Occipital lobe (tissue), 2 donors: ENCODE data around the gene OR8B3. TPM values are rescaled to one million over a fixed set of nuclear protein-coding genes. Genes with fewer than 3 reads are reported as not detected.
A peak's percentile ranks its signal among the peaks of the same experiment; 100 is the strongest.
"Not testable (repeated sequence)": the region's sequence is repeated elsewhere in the genome, so short reads cannot be mapped to it uniquely, and the experiment has no call there.

Source experiments
- DNase-seq: peaks from one replicate; lab custom pipeline; 2025; lab: John Stamatoyannopoulos, UW
- total RNA-seq: library from RNA; depleted of rRNA; stranded (reverse); fragments of >200 nt; gene quantifications from one replicate; pipeline ENCODE4 v1.2.3, GENCODE V29; 2014

OR8B3 gene
- not detected for total RNA-seq

GRCh38 chr11:124398924-124399323 is at the start of gene OR8B3:
TSS of gene OR8B3 (minus strand) at chr11:124399024. CDS start at chr11:124397351, 1,673 bp downstream.
- DNase-seq = no peak

GRCh38 chr11:124446916-124447315 is 48.1 kb upstream of the OR8B3 start:
- no peak for DNase-seq

- DNase-seq = no peak
These were observed 46.9 kb upstream of the OR8B3 start, which contains the start of gene OR8B8 for GRCh38 chr11:124445646-124446150. TSS of gene OR8B8 (minus strand) at chr11:124445696. CDS start at chr11:124441085, 4,611 bp downstream.

GRCh38 chr11:124442847-124443246 is 44.0 kb upstream of the OR8B3 start:
- DNase-seq = no peak

- no peak for DNase-seq
These were observed 43.6 kb upstream of the OR8B3 start for GRCh38 chr11:124442442-124442841.

GRCh38 chr11:124441519-124441918 is 42.7 kb upstream of the OR8B3 start:
- no peak for DNase-seq

GRCh38 chr11:124441081-124441480 is 42.3 kb upstream of the OR8B3 start:
- no peak for DNase-seq

GRCh38 chr11:124440608-124441007 is 41.8 kb upstream of the OR8B3 start:
- no peak for DNase-seq

GRCh38 chr11:124434699-124435098 is 35.9 kb upstream of the OR8B3 start:
- no peak for DNase-seq

GRCh38 chr11:124429599-124429998 is 30.8 kb upstream of the OR8B3 start:
- no peak for DNase-seq

- DNase-seq = no peak
These were observed 25.6 kb upstream of the OR8B3 start, which contains the start of gene OR8B4 for GRCh38 chr11:124424384-124424921. TSS of gene OR8B4 (minus strand) at chr11:124424871. CDS start at chr11:124424871, 0 bp downstream.

GRCh38 chr11:124421043-124421442 is 22.2 kb upstream of the OR8B3 start:
- DNase-seq = no peak

GRCh38 chr11:124415356-124415923 is 16.6 kb upstream of the OR8B3 start:
- DNase-seq = no peak

- DNase-seq = no peak
These were observed 11.1 kb upstream of the OR8B3 start for GRCh38 chr11:124409906-124410305.

- DNase-seq = no peak
These were observed 6.8 kb upstream of the OR8B3 start for GRCh38 chr11:124405581-124405980.

GRCh38 chr11:124403186-124403585 is 4.4 kb upstream of the OR8B3 start:
- not testable (repeated sequence) for DNase-seq

- peak; percentile 43 for DNase-seq
These were observed 3.6 kb upstream of the OR8B3 start for GRCh38 chr11:124402326-124402922.

GRCh38 chr11:124396847-124397246 is 2.0 kb downstream of the OR8B3 start:
- DNase-seq = not testable (repeated sequence)

GRCh38 chr11:124394408-124394807 is 4.4 kb downstream of the OR8B3 start:
- no peak for DNase-seq

- no peak for DNase-seq
These were observed 14.4 kb downstream of the OR8B3 start, which contains the start of gene OR8B2 for GRCh38 chr11:124384399-124384798. TSS of gene OR8B2 (minus strand) at chr11:124384499. CDS start at chr11:124383343, 1,156 bp downstream.

- DNase-seq = not testable (repeated sequence)
These were observed 16.0 kb downstream of the OR8B3 start for GRCh38 chr11:124382857-124383256.

- no peak for DNase-seq
These were observed 18.2 kb downstream of the OR8B3 start for GRCh38 chr11:124380585-124380984.

GRCh38 chr11:124376280-124376679 is 22.5 kb downstream of the OR8B3 start:
- no peak for DNase-seq
